Body of pancreas (tissue), 4 donors: Measurements from ENCODE around the gene CORO1C.

Experiments
- CTCF ChIP-seq, 7 experiments: fragments of 450-650 bp in 4 of 7; fragments of 200-600 bp in 3 of 7; sonication (generic) in 3 of 7; IDR thresholded peaks; one replicate each; pipeline ENCODE4 v1.5.1; 2016 to 2019; ENCODE audit warnings: antibody characterized with exemption in 7 of 7
- POLR2A ChIP-seq, 3 donors: fragments of 450-650 bp; IDR thresholded peaks; one replicate each; pipeline ENCODE4 v1.6.1; 2016; ENCODE audit warnings: antibody characterized with exemption in 3 of 3, mild to moderate bottlenecking in 2 of 3

- TF ChIP-seq CTCF (IDR thresholded peaks at IDR 0.05) (no peak), POLR2A (IDR thresholded peaks at IDR 0.05) (no peak)
These were observed 45.7 kb downstream of the CORO1C start for GRCh38 chr12:108685469-108686260.
